ENCODE measurements around the gene UBE3A.

UBE3A gene

GRCh38 chr15:25474251-25474650 is 35.4 kb upstream of the UBE3A start:
- no peak for DNase-seq (ENCODE audit: low read depth)
- H3K4me3 ChIP-seq (ENCODE audit: low read depth, low read length) = no peak overlapping the region
- TF ChIP-seq CTCF (IDR thresholded peaks at IDR 0.05; ENCODE audit: control insufficient read depth, extremely low read depth, insufficient read depth) = no peak

GRCh38 chr15:25470230-25470629 is 31.4 kb upstream of the UBE3A start:
- H3K4me3 ChIP-seq (ENCODE audit: low read depth, low read length) = no peak overlapping the region
- DNase-seq (ENCODE audit: low read depth) = no peak
- no peak for TF ChIP-seq CTCF (IDR thresholded peaks at IDR 0.05; ENCODE audit: control insufficient read depth, extremely low read depth, insufficient read depth)

- TF ChIP-seq CTCF (IDR thresholded peaks at IDR 0.05; ENCODE audit: control insufficient read depth, extremely low read depth, insufficient read depth) = no peak
- H3K4me3 ChIP-seq (ENCODE audit: low read depth, low read length) = no peak overlapping the region
- DNase-seq (ENCODE audit: low read depth) = peak; percentile 17
These were observed 30.6 kb upstream of the UBE3A start for GRCh38 chr15:25469377-25469776.

GRCh38 chr15:25468611-25469010 is 29.8 kb upstream of the UBE3A start:
- no peak for DNase-seq (ENCODE audit: low read depth)
- H3K4me3 ChIP-seq (ENCODE audit: low read depth, low read length) = no peak overlapping the region
- no peak for TF ChIP-seq CTCF (IDR thresholded peaks at IDR 0.05; ENCODE audit: control insufficient read depth, extremely low read depth, insufficient read depth)

GRCh38 chr15:25465835-25466234 is 27.0 kb upstream of the UBE3A start:
- DNase-seq (ENCODE audit: low read depth) = peak; percentile 19
- TF ChIP-seq CTCF (IDR thresholded peaks at IDR 0.05; ENCODE audit: control insufficient read depth, extremely low read depth, insufficient read depth) = no peak
- no peak overlapping the region for H3K4me3 ChIP-seq (ENCODE audit: low read depth, low read length)

- TF ChIP-seq CTCF (IDR thresholded peaks at IDR 0.05; ENCODE audit: control insufficient read depth, extremely low read depth, insufficient read depth) = no peak
- no peak for DNase-seq (ENCODE audit: low read depth)
- no peak overlapping the region for H3K4me3 ChIP-seq (ENCODE audit: low read depth, low read length)
These were observed 26.0 kb upstream of the UBE3A start for GRCh38 chr15:25464784-25465183.

GRCh38 chr15:25464383-25464782 is 25.6 kb upstream of the UBE3A start:
- H3K4me3 ChIP-seq (ENCODE audit: low read depth, low read length) = no peak overlapping the region
- no peak for DNase-seq (ENCODE audit: low read depth)
- no peak for TF ChIP-seq CTCF (IDR thresholded peaks at IDR 0.05; ENCODE audit: control insufficient read depth, extremely low read depth, insufficient read depth)

All from LNCaP clone FGC (cell line).